ENCODE results near the gene PPP1R9B.

- TF ChIP-seq, protein P1, sequence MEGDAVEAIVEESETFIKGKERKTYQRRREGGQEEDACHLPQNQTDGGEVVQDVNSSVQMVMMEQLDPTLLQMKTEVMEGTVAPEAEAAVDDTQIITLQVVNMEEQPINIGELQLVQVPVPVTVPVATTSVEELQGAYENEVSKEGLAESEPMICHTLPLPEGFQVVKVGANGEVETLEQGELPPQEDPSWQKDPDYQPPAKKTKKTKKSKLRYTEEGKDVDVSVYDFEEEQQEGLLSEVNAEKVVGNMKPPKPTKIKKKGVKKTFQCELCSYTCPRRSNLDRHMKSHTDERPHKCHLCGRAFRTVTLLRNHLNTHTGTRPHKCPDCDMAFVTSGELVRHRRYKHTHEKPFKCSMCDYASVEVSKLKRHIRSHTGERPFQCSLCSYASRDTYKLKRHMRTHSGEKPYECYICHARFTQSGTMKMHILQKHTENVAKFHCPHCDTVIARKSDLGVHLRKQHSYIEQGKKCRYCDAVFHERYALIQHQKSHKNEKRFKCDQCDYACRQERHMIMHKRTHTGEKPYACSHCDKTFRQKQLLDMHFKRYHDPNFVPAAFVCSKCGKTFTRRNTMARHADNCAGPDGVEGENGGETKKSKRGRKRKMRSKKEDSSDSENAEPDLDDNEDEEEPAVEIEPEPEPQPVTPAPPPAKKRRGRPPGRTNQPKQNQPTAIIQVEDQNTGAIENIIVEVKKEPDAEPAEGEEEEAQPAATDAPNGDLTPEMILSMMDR (IDR thresholded peaks at IDR 0.05; ENCODE audit: low read depth, low read length, poor library complexity, severe bottlenecking), result no peak
- no peak for TF ChIP-seq EZH2phosphoT487 (IDR thresholded peaks at IDR 0.05; ENCODE audit: borderline replicate concordance, low read length)
Observed at GRCh38 chr17:50188531-50188920, 38.0 kb upstream of the PPP1R9B start.
